Activated CD4-positive, alpha-beta T cell treated with anti-CD3 and anti-CD28 coated beads, Interleukin-2, amount 50 U/mL, for 1 hour (primary cell): ENCODE data around the gene SIRT7.
"Not testable (repeated sequence)": the region's sequence is repeated elsewhere in the genome, so short reads cannot be mapped to it uniquely, and the experiment has no call there.

Experiments
- DNase-seq: peaks from one replicate; pipeline ENCODE4 v3.0.0-alpha.2; 2020

SIRT7 gene

DNA sequence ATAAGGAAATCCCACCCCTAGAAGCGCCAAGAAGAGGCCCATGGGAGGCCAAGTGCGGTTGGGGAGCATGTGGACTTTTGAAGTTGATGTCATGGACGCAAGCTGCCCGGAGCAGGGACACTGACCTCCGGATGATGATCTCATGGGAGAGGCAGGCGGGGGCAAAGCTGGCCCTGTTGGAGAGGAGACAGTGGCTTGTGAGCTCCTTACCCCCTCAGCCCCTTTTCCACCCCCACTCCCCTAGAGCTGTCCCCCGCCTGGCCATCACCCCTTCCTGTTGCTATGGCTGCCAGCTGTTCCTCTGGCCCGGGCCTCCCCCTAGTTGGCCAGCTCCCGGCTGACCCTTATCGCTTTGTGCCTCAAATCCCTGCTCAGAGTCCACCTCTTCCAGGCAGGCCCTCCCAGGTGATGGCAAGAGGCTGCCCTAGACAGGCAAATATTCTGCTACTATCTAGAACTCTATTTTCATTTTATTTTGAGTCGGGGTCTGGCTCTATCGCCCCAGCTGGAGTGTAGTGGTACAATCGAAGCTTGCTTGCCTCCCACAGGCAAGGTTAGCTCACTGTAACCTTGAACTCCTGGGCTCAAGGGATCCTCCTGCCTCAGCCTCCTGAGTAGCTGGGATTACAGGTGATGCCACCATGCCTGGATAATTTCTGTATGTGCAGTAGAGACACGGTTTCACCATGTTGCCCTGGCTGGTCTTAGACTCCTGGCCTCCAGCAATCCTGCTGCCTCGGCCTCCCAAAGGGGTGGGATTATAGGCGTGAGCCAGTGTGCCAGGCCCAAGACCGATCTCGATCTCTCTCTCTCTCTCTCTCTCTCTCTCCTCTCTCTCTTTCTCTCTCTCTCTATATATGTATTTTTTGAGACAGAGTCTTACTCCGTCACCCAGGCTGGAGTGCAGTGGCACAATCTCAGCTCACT lies 36.4 kb upstream of the SIRT7 start:
- no peak for DNase-seq

DNA sequence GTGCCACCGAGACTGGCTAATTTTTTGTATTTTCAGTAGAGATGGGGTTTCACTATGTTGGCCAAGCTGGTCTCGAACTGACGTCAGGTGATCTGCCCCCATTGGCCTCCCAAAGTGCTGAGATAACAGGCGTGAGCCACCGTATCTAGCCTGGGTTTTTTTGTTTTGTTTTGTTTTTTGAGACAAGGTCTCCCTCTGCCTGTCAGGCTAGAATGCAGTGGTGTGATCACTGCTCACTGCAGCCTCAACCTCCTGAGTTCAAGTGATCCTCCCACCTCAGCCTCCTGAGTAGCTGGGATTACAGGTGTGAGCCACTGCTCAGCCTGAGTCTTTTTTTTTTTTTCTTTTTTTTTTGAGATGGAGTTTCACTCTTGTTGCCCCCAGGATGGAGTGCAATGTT lies 35.5 kb upstream of the SIRT7 start:
- not testable (repeated sequence) for DNase-seq

DNA sequence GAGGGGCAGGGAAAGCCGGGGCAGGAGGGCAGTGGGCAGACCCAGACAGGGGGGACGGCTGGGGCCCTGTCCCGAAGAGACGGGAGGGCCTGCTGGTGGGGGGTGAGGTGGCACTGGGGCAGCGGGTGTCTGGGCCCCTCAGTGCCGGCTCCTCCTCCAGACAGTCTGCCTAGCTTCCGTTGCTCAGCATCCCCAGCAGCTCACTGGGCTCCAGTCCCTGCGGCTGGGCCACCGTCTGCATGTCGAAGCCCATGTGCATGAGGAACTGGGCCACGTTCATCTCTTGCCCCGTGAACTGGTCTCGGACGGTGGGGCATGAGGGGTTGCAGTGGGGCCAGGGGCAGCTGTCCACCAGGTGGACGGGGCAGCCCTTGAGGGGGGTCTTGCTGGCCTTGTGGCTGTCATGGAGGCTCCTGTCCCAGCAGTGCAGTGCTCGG lies 34.8 kb upstream of the SIRT7 start:
- DNase-seq: no peak

DNA sequence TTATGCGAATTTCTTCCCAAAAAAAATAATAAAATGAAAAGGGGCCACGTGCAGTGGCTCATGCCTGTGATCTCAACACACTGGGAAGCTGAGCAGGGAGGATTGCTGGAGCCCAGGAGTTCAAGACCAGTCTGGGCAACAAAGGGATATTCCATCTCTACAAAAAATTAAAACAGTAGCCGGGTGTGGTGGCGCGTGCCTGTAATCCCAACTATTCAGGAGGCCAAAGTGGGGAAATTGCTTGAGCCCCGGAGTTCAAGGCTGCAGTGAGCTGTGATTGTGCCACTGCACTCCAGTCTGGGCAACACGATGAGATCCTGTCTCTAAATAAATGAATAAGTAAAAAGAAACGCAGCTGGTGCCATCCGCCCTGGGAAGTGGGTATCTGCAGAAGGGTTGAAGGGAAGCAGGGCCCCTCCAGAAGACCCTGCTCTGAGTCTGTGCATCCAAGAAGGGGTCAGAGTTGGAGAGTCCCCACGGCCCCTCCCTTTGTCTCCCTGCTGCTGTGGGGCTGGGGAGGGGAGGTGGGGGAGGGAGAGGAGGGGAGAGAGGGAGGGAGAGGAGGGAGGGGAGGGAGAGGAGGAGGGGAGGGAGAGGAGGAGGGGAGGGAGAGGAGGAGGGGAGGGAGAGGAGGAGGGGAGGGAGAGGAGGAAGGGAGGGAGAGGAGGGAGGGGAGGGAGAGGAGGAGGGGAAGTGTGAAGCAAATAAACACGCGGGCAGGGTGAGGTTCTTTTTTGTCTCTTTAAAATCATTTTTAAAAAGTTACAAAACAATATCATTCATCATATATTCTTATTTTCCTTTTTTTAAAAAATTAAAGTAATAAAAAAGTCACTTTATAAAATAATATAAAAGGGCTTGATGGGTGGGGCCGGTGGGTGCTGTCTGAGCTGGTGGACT lies 34.1 kb upstream of the SIRT7 start:
- DNase-seq: no peak

DNA sequence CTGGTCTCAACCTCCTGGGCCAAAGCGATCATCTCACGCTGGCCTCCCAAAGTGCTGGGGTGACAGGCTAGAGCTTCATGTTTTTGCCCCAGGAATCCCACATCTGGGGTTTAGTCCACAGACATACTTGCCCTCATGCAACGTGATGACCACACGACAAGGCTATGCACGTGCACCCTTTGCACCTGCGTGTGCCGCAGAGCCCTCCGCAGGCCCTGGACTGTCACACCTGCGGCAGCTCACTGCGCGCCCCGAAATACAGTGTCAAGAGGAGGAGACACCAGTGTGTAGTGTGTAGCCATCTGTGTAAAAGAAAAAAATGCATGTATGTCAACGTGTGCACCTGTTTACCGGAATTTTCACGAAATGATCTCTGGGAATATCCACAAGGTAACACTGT lies 32.5 kb upstream of the SIRT7 start:
- DNase-seq: no peak

DNA sequence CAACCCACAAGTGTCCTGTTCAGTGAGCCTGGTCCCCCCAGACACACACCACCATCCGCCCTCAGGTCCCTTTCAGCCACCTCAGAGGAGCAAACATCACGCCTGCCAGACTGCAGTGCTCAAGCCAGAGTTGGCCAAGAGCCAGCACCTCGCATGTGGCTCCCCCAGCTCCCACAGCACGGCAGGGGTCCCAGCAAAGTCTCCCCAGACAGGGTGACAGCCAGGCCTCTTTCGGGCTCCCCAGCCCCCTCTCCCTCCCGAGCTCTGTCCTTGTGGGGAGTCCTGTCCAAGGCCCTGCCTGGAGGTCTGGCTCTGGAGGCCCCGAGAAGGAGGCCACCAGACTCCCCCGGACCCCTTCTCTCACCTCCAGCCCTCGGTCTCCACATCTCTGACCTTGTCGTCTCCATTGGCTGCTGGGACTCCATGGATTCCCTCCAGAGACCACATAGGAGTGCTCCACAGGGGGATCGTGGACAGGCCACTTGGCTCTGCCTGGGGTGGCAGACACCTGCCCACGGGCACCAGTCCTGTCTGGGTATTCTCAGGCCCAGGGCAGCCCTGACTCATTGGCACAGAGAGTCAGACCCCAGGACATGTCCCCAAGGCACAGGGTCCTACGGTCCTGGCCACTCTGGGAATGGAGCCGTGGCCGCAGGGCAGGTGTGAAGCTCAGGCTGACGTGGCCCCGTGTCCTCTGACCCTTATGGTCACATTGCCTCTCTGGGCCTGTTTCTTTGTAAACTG lies 30.8 kb upstream of the SIRT7 start:
- DNase-seq: no peak

DNA sequence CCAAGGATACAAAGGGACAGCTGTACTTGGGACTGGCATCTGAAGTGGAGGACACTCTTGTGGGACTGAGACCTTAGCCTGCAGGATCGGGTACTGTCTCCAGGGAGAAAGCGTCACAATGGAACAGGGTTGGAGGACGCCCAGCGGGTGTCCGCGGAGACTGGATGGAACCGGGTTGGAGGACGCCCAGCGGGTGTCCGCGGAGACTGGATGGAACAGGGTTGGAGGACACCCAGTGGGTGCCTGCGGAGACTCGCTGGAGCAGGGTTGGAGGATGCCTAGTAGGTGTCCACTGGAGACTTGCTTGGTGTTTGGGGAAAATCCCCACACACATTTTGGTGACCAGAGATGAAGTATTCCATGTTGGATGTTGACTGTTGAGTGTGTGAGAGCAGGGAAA lies 29.2 kb upstream of the SIRT7 start, which contains the start of gene MYADML2:
Gene MYADML2, minus strand, starts transcription at position 45 of the 400 bp plus-strand sequence. CDS start 5,492 bp downstream, outside the sequence.
- no peak for DNase-seq

DNA sequence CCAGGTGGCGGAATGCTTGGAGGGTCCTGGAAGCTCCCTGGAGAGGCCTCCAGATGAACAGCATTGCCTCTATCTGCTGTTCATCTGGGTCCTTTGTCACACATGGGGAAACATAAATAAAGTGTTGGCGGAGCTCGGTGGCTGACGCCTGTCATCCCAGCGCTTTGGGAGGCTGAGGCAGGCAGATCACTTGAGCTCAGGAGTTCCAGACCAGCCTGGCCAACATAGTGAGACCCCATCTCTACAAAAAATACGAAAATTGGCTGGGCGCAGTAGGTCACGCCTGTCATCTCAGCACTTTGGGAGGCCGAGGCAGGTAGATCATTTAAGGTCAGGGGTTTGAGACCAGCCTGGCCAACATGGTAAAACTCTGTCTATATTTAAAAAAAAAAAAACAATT lies 26.9 kb upstream of the SIRT7 start:
- DNase-seq: no peak

DNA sequence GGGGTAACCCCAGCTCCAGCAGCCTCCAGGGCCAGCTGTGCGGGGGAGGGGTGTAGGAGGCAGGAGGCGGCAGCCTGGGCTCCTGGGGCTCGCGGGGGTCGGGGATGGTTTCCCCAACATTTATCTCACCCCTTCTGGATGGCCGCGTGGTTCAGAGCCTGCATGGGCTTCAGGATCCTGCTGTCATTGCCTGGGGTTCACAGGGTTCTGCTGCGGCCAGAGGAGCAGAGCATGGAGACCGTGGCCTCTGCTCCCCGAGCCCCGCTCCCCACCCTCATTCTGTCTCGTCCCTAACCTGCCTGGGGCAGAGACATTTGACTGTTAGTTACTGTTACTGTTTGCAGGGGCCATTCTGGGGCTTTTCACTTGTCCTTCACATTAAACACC lies 24.2 kb upstream of the SIRT7 start:
- DNase-seq: no peak

DNA sequence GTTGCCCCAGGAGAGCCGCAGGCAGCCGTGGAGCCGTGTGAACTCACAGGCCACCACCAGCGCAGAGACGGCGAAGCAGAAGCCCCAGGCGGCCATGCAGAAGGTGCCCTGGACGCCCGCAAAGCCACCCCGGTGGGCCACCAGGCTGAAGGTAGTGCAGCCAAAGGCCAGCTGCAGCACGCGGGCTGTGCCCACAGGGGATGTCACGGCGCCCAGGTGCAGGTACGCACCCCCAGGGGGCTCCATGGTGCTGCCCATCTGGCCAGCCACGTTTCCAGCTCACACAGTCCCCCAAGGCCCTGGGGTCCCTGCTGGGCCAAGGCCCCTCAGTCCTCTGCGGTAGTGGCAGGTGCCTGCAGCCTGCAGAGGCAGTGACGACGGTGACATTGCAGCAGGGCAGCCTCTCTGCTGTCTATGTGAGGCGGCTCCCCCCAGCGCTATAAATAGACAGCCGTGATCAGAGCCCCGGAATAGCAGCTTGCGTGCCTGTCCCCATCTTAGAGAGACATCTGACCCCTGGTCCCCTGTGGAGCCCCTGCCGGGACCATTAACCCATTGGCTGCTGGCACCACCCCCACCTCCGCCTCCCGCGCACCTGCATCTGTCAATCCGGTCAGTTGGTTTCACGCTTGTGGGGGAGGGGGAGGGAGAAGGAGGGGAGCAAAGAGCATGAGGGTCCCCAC lies 23.6 kb upstream of the SIRT7 start:
- no peak for DNase-seq

DNA sequence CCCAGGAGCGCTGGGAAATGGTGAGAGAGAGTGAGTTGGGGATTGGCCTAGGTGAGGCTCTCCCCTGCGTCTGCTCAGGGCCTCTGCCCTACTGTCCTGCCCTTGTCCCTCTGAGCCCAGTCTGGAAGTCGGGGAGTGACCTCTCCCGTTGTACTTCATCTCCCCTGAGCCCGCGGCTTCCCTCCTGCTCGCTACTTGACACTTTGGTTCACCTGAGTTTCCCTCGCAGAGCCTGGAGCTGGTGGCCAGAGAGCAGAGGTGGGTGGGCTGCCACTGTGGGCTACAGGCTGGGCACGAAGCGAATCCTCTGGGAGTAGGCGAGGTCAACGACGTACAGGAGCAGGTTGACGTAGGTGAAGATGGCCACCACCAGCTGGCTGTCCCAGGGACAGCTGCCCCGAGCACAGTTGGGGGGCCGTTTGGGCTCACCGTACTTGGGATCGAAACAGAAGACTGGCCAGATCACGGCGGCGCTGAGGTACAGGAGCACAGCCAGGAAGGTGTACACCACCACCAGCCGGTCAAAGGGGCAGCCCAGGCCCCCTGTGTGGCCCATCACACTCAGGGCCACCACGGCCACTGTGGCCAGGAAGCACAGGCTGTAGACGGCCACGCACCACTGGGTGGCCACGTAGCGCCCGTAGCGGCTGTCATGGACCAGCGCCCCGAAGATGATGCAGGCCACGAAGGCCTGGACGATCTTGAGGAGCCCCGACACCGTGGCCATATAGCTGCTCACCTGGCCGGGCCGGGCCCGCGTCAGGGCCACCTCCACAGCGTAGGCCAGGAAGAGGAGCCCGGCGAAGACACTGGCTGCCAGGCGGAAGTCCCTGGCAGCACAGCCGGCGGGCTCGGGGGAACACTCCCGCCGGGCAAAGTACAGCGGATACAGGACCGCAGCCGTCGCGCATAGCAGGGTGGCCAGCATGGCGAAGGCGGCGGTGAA lies 22.8 kb upstream of the SIRT7 start:
- DNase-seq: no peak

DNA sequence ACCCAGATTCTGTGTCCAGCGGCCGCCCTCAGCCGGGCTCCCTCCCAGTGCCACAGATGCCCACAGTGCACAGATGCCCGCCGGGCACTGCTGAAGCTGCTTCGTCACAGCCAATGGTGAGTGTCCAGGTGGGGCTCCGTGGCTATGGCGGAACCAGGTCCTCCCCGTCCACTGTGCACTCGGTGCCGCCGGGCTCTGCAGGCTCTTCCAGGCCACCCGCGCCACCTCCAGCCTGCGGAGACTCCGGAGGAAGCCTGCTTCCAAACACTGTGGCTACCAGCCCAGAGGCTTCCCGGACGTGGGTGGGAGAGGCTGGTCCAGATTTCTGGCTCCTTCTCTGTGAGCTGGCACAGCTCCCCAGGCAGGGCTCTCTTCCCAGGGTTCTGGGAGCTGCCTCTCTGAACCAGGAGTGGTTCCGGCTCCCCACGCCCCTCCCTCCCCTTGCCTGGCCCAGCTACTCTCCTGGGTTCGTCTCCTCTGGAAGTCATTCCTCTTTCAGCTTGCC lies 22.0 kb upstream of the SIRT7 start:
- DNase-seq: no peak

DNA sequence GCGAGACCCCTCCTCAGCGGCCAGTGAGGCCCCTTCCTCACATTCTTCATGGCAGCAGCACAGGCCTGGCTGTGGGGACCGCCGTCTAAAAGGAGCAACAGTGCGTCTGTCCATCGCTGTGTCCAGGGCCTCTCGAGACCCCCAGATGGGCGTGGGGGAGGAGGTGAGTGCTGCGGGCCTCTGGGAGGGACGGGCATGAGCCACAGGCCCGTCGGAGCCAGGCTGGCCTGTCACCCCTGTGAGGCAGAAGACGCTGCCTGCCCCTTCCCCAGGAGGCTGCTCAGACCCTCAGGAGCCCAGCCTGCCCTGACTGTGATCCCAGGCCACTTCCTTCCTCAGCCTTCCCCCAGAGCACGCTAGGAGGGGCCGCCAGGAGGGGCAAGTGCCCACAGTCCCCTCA lies 21.2 kb upstream of the SIRT7 start:
- DNase-seq: no peak

DNA sequence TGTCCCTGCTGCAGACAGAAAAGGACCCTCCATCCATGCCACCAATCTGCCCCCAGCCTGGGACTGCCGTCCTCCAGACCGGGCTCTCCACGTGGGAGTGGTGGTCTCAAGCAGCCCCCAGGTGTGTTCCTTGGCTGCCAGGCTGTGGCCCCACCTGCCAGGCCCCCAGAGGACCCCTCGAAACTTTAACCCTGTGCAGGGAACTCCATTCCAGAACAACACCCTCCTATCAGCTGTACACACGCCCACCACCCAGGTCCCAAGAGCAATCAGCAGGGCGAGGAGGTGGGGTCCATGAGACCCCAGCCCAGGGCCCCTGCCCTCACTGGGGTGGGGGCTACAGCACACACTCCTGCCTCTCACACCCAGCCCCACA lies 17.7 kb upstream of the SIRT7 start:
- DNase-seq: no peak

DNA sequence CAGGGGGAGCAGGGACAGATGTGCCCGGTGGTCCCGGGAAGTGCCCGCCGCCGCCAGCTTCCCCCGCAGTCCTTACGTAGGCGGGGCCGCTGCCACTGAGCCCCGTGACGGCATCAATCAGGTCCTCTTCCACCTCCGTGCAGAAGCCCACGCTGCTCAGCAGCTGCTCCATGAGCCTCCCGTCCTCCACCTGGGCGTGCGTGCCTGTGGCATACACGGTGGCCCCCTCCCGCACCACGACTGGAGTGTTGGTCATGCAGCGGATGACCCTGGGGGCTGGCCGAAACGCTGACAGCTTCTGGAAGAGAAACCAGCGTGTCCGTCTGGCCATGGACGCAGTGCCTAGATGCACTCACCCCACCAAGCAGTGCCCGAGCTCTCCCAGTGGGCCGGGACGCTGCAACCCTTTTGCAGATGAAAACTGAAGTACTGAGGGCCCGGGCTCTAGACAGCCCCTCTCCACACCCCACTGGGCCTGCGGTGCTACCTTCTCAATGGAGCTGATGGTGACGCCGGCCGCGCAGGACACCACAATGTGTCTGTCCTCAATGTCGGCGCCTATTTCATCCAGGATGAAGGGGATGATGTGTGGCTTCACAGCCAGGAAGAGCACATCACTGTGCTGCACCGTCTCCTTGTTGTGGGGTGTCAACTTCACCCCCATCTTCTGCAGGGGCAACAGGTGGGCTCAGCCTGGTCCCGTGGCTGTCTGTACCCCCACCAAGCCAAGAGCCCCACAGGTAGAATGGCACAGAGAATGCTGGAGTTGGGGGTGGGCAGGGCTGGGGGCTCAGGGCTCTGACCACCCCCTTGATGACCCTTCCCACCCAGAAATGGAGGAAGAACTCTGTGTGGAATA lies 17.1 kb upstream of the SIRT7 start:
- DNase-seq: no peak

DNA sequence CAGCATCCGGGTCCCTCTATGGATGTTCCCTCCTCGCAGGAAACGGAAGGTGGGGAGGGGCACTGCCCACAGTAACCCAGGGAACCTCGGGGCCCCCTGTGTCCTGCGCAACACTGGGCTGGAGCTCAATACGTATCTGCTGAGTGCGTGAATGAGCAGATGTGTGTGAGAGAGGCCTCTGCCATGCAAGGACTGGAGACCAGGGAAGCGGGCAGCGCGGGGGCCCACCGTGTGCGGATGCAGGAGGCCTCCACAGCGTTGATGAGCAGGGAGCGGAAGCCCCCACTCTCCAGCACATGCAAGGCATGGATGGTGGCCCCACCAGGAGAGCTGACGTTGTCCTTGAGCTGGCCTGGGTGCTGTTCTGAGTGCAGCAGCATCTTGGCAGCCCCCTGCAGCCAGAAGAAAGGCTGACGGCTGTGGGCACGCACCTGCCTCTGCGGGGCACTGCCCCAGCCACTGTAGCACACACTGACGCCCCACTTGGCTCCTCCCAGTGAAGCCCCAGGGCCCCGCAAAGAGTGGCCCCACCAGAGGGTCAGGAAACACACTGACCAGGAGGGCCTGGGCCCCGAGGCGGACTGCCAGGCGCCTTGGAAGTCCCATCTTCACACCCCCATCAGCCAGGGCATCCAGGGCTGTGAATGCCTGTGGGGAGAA lies 16.3 kb upstream of the SIRT7 start:
- DNase-seq: no peak

DNA sequence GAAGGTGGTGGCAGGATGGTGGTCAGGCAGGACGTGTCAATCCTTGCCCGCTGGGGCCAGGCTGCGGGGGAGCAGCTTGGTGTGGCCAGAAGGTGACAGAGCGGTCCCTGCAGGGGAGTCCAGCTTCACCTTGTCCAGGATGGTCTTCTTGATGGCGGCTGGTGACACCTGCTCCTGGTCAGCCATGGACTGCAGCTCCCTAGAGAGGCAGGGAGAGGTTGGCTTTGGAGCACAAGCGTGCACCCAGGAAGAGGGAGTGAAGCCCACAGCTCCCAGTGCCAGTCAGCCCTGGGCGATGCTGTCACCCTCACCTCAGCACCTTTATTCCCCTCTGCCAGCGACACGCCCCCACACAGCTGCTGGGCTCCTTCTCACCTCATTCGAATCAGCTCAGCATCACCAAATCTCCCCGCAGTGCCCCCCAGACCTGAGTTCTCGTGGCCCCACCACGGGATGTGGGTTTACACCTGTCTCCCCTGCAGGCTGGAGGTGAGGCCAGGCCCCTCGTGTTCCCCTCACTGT lies 15.3 kb upstream of the SIRT7 start:
- no peak for DNase-seq

DNA sequence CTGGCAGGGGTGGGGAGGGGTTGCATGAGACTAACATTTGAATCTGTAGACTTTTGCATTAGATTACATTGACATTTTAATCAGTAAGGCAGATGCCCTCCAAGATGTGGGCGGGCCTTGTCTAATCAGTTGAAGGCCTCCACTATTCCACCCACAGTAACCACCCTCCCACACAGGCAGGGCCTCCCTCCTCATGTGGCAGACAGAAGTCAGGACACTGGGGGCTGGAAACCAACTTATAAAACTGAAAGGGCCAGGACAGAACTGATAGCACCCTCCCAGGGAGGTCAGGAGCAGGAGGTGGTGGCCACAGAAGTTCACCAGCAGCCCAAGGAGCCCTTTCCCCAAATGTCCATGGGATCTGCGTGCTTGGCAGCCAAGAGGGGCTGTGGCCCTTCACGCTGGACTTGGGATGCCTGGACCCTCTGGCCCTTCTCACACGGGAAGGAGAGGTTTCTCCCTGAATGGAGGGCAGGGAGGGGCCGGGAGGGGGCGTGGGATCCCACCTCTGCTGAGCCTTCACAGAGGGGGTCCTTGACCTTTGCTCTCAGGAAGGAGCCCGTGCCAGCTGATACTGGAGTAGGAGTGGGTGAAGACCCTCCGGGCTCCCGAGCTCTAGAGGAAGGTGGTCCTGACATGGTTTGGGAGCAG lies 14.5 kb upstream of the SIRT7 start:
- no peak for DNase-seq
